PC-9 (cell line): Measurements from ENCODE around the gene NRP1. TPM values are rescaled to one million over a fixed set of nuclear protein-coding genes. Genes with fewer than 3 reads are reported as not detected.

Experiments
- BruUV-seq: library from RNA; stranded (reverse); fragments of 400-500 nt; replicated peaks from 2 replicates; lab custom pipeline; 2021; lab: Mats Ljungman, UMichigan
- CTCF ChIA-PET: fragments of 300-600 bp; sonication (Branson Sonifier 250); formaldehyde crosslinking; loops from one replicate; lab custom pipeline; 2022; ENCODE audit warnings: antibody characterized with exemption; lab: Charles Lee
- POLR2A ChIA-PET: fragments of 300-600 bp; sonication (Branson Sonifier 250); formaldehyde crosslinking; loops from one replicate; lab custom pipeline; 2022; ENCODE audit warnings: antibody characterized with exemption; ENCODE audit not compliant: unreplicated experiment; lab: Charles Lee
- DNase-seq, 2 experiments: peaks; one replicate each; pipeline versions ENCODE4 v3.0.0 to v3.0.0-alpha.2; 2015 to 2022; ENCODE audit warnings: mixed read lengths in 1 of 2
- H2AFZ ChIP-seq: fragments of 200-600 bp; sonication (generic); 2 replicates; pipeline ENCODE4 v1.8.1; 2017; ENCODE audit warnings: antibody characterized with exemption
- H3F3A ChIP-seq: fragments of 200-600 bp; sonication (generic); 2 replicates; pipeline ENCODE4 v1.8.1; 2017; ENCODE audit warnings: antibody characterized with exemption, mild to moderate bottlenecking, low read depth; ENCODE audit not compliant: insufficient read depth
- H3K27ac ChIP-seq: fragments of 200-600 bp; sonication (generic); 2 replicates; pipeline ENCODE4 v1.6.1; 2016; ENCODE audit warnings: mixed run types
- H3K27me3 ChIP-seq: fragments of 200-600 bp; sonication (generic); 2 replicates; pipeline ENCODE4 v1.6.1; 2016; ENCODE audit warnings: low read depth, mixed run types; ENCODE audit not compliant: insufficient read depth
- H3K36me3 ChIP-seq: fragments of 200-600 bp; sonication (generic); 2 replicates; pipeline ENCODE4 v1.6.1; 2016; ENCODE audit warnings: low read depth, mixed run types
- H3K4me1 ChIP-seq: fragments of 200-600 bp; sonication (generic); replicated peaks from 2 replicates; pipeline ENCODE4 v1.6.1; 2016; ENCODE audit warnings: mixed run types; ENCODE audit not compliant: insufficient read depth
- H3K4me2 ChIP-seq: fragments of 200-600 bp; sonication (generic); 2 replicates; pipeline ENCODE4 v1.6.1; 2017; ENCODE audit warnings: mixed run types
- H3K4me3 ChIP-seq: fragments of 200-600 bp; sonication (generic); 2 replicates; pipeline ENCODE4 v1.6.1; 2016; ENCODE audit warnings: mixed run types
- H3K79me2 ChIP-seq: fragments of 200-600 bp; sonication (generic); 2 replicates; pipeline ENCODE4 v1.6.1; 2017; ENCODE audit warnings: low read depth, mixed run types
- H3K9me2 ChIP-seq: fragments of 200-600 bp; sonication (generic); 2 replicates; pipeline ENCODE4 v1.8.1; 2017; ENCODE audit warnings: mild to moderate bottlenecking; ENCODE audit not compliant: insufficient read depth
- H3K9me3 ChIP-seq: fragments of 200-600 bp; sonication (generic); 2 replicates; pipeline ENCODE4 v1.8.1; 2016; ENCODE audit warnings: low read depth; ENCODE audit not compliant: insufficient read depth
- H4K20me1 ChIP-seq: fragments of 200-600 bp; sonication (generic); 2 replicates; pipeline ENCODE4 v1.8.1; 2017; ENCODE audit not compliant: insufficient read depth
- CTCF ChIP-seq: fragments of 200-600 bp; sonication (generic); conservative IDR thresholded peaks from 2 replicates; pipeline ENCODE4 v1.6.1; 2017; ENCODE audit warnings: mixed run types, antibody characterized with exemption, mild to moderate bottlenecking, moderate library complexity
- EZH2 ChIP-seq: fragments of 200-600 bp; sonication (generic); IDR thresholded peaks from 2 replicates; pipeline ENCODE4 v1.8.0; 2017; ENCODE audit warnings: antibody characterized with exemption, low read depth
- intact Hi-C: fragments of 100-400 bp; cut with micrococcal nuclease; formaldehyde crosslinking; loops from one replicate; pipeline ENCODE4 v1.10.0; 2022; ENCODE audit not compliant: unreplicated experiment
- total RNA-seq: library from RNA; stranded (reverse); gene quantifications from 2 replicates; pipeline ENCODE4 v1.2.3, GENCODE V29; 2021

The NRP1 gene
- total RNA-seq, 1 experiment from 2014 or later: 30.5 TPM

GRCh38 chr10:33310853-33311252 is 23.6 kb downstream of the NRP1 start:
- Histone ChIP-seq H3K4me2 (no peak overlapping the region), H3F3A (no peaks in the 10 kb centered on the region), H3K4me1 (no peaks in the 10 kb centered on the region; the same call in 1 of the 2 replicates), H3K9me2 (no peaks in the 10 kb centered on the region), H4K20me1 (no peaks in the 10 kb centered on the region), H3K27ac (no peak overlapping the region), H3K79me2 (peaks cover 48% of the 10 kb centered on the region), H3K36me3 (0 out of 2 replicates have a peak, but pooled peaks cover 7% of the 10 kb centered on the region), H3K27me3 (no peaks in the 10 kb centered on the region), H3K4me3 (no peak overlapping the region), H3K9me3 (no peaks in the 10 kb centered on the region), H2AFZ (no peak overlapping the region)
- no TSS peak for BruUV-seq
- intact Hi-C loops: no loop called here
- CTCF ChIA-PET: interaction anchor here (0.9 kb wide), 1 partner anchor 26 kb away, joined by 3 read pairs; no protein-coding TSS in a partner anchor
- TF ChIP-seq EZH2: no peak
- TF ChIP-seq CTCF: no peak
- POLR2A ChIA-PET: no interaction called here
- no peak for DNase-seq

GRCh38 chr10:33309406-33309805 is 25.1 kb downstream of the NRP1 start:
- Histone ChIP-seq H3K9me3 (no peaks in the 10 kb centered on the region), H3K4me3 (no peak overlapping the region), H3K4me2 (no peak overlapping the region), H3K27me3 (no peaks in the 10 kb centered on the region), H3K4me1 (no peaks in the 10 kb centered on the region; the same call in 1 of the 2 replicates), H3F3A (no peaks in the 10 kb centered on the region), H3K36me3 (0 out of 2 replicates have a peak, but pooled peaks cover 7% of the 10 kb centered on the region), H3K9me2 (no peaks in the 10 kb centered on the region), H3K79me2 (peaks cover 40% of the 10 kb centered on the region), H2AFZ (no peak overlapping the region), H4K20me1 (no peaks in the 10 kb centered on the region), H3K27ac (no peak overlapping the region)
- intact Hi-C loops: no loop called here
- no TSS peak for BruUV-seq
- DNase-seq: no peak
- CTCF ChIA-PET: no interaction called here
- POLR2A ChIA-PET: no interaction called here
- TF ChIP-seq CTCF: no peak

GRCh38 chr10:33307835-33308234 is 26.6 kb downstream of the NRP1 start:
- no peaks in the 10 kb centered on the region for H4K20me1 ChIP-seq
- DNase-seq: no peak

More at GRCh38 chr10:33307835-33308234, 26.6 kb downstream of the NRP1 start:
- no TSS peak for BruUV-seq
- Histone ChIP-seq H3K79me2 (peaks cover 45% of the 10 kb centered on the region), H3K4me1 (no peaks in the 10 kb centered on the region; the same call in 1 of the 2 replicates), H3K9me3 (no peaks in the 10 kb centered on the region), H3K27me3 (no peaks in the 10 kb centered on the region), H3K36me3 (no peaks in the 10 kb centered on the region), H2AFZ (no peak overlapping the region), H3K9me2 (no peaks in the 10 kb centered on the region), H3F3A (no peaks in the 10 kb centered on the region), H3K4me2 (no peak overlapping the region), H3K27ac (no peak overlapping the region), H3K4me3 (no peak overlapping the region)
- ChIA-PET POLR2A (no interaction called here), CTCF (no interaction called here)
- TF ChIP-seq CTCF (no peak), EZH2 (no peak)
- intact Hi-C loops: no loop called here
